Pons (tissue), 1 donor: Measurements from ENCODE around the gene PHTF2.
"Not testable (repeated sequence)": the region's sequence is repeated elsewhere in the genome, so short reads cannot be mapped to it uniquely, and the experiment has no call there.

Experiments used
- DNase-seq: peaks from one replicate; pipeline ENCODE4 v3.0.0-alpha.2; 2016; ENCODE audit warnings: low spot score

Gene PHTF2

GRCh38 chr7:77989981-77990566, 191.5 kb downstream of the PHTF2 start:
- no peak for DNase-seq

- no peak for DNase-seq
These were observed 193.1 kb downstream of the PHTF2 start for GRCh38 chr7:77991656-77992055.

- DNase-seq = no peak
These were observed 195.3 kb downstream of the PHTF2 start for GRCh38 chr7:77993838-77994237.

- DNase-seq = no peak
These were observed 197.1 kb downstream of the PHTF2 start for GRCh38 chr7:77995717-77996116.

- DNase-seq = not testable (repeated sequence)
These were observed 200.6 kb downstream of the PHTF2 start for GRCh38 chr7:77999168-77999567.

GRCh38 chr7:78002021-78002420, 203.4 kb downstream of the PHTF2 start:
- no peak for DNase-seq

GRCh38 chr7:78002715-78003114, 204.1 kb downstream of the PHTF2 start:
- no peak for DNase-seq

GRCh38 chr7:78006063-78006755, 207.6 kb downstream of the PHTF2 start:
- no peak for DNase-seq
